Measurements from ENCODE around the gene MAN2A2. TPM values are rescaled to one million over a fixed set of nuclear protein-coding genes. Genes with fewer than 3 reads are reported as not detected.

MAN2A2 gene
- total and polyA plus RNA-seq, 9 of the 15 experiments (the other 6 are each of a cell fraction or from before 2014, with no cell fraction given) = 7.3 to 151 (median 43.4) TPM

DNA sequence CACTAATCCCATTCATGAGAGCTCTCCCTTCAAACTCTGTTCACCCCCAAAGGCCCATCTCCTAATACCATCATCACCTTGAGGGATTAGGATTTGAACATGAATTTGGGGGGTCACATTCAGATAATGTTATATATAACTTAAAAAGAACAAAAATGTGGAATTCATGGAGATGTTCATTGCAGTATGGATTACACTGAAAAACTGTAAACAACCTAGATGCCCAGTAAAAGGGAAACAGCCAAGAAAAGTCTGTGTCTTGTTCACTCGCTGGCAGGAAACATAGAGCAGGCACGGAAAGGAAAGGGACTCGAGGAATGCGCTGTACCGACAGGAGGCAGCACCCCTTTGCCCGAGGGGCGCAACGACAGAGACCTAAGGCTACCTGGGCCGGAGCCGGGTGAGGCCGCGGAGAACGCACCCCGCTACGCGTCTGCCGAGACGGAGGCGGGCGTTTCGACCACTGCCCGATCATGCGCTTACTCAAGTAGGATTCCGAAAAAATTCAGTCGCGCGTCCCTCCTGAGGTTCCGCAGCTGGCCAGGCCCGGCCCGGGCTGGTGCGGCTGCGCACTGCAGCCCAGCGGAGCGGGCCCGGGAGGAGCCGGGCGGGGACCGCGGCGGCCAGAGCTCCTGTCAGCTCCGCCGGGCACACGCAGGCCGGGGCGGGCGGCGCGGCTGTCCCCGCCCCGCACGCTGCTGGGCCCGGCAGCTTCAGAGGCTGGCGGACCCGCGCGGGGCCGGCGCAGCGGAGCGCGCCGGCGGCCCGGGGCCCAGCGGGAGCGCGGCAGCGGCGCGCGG is 862 bp upstream of the MAN2A2 start (continued):
- TF ChIP-seq ETV5 (CRISPR knock-in tag; IDR thresholded peaks at IDR 0.05; ENCODE audit: low read depth) = 0 out of 2 replicates have a peak, but pooled peaks have one; percentile 26
- TF ChIP-seq POLR2A (conservative IDR thresholded peaks at IDR 0.05) = peak; percentile 73
- no peak for TF ChIP-seq ERF (CRISPR knock-in tag; IDR thresholded peaks at IDR 0.05)
- TF ChIP-seq BRD9 (IDR thresholded peaks at IDR 0.05; ENCODE audit: low read depth, partially characterized antibody) = peak; percentile 81
- TF ChIP-seq NR3C1 (CRISPR knock-in tag; IDR thresholded peaks at IDR 0.05) = no peak
- TF ChIP-seq CHD1 (IDR thresholded peaks at IDR 0.05; ENCODE audit: low read length) = peak; percentile 88
- no peak; the same call in 1 of the 2 replicates for TF ChIP-seq SMAD4 (CRISPR knock-in tag; conservative IDR thresholded peaks at IDR 0.05)
- TF ChIP-seq ESRRA (IDR thresholded peaks at IDR 0.05; ENCODE audit: borderline replicate concordance, low read depth) = no peak; the same call in 1 of the 2 replicates
- peak; percentile 68 for TF ChIP-seq L3MBTL2 (IDR thresholded peaks at IDR 0.05)
- TF ChIP-seq ZNF75A (CRISPR knock-in tag; IDR thresholded peaks at IDR 0.05) = no peak
- TF ChIP-seq SAFB (IDR thresholded peaks at IDR 0.05; ENCODE audit: borderline replicate concordance, low read depth, low read length) = no peak
- no peak for TF ChIP-seq ZNF561 (CRISPR knock-in tag; conservative IDR thresholded peaks at IDR 0.05)
- no peak for TF ChIP-seq ZNF830 (CRISPR knock-in tag; IDR thresholded peaks at IDR 0.05)
- TF ChIP-seq ZNF584 (CRISPR knock-in tag; IDR thresholded peaks at IDR 0.05; ENCODE audit: low read depth) = no peak
- no peak for TF ChIP-seq ETV6 (IDR thresholded peaks at IDR 0.05; ENCODE audit: borderline replicate concordance in 1 of 2, low read depth in 2 of 2, low read length in 1 of 2)
- peak; percentile 79; the same call in 1 of the 2 replicates for TF ChIP-seq ETV6 (CRISPR knock-in tag; IDR thresholded peaks at IDR 0.05; ENCODE audit: borderline replicate concordance)
- TF ChIP-seq EWSR1 (IDR thresholded peaks at IDR 0.05; ENCODE audit: borderline replicate concordance, low read depth, partially characterized antibody) = no peak
- no peak for TF ChIP-seq FOS (IDR thresholded peaks at IDR 0.05; ENCODE audit: extremely low read depth, insufficient read length)
- no peak for TF ChIP-seq NELFE (IDR thresholded peaks at IDR 0.05; ENCODE audit: insufficient read depth, insufficient read length)
- no peak for TF ChIP-seq TCFL5 (CRISPR knock-in tag; conservative IDR thresholded peaks at IDR 0.05)
- no peak for TF ChIP-seq RNF2 (IDR thresholded peaks at IDR 0.05)
- TF ChIP-seq PTBP1 (IDR thresholded peaks at IDR 0.05; ENCODE audit: low read depth, low read length) = no peak
- TF ChIP-seq, protein P1, sequence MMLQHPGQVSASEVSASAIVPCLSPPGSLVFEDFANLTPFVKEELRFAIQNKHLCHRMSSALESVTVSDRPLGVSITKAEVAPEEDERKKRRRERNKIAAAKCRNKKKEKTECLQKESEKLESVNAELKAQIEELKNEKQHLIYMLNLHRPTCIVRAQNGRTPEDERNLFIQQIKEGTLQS (IDR thresholded peaks at IDR 0.05) = no peak; the same call in 1 of the 2 replicates
- TF ChIP-seq, protein P1 (CRISPR knock-in tag; conservative IDR thresholded peaks at IDR 0.05) = no peak
- TF ChIP-seq, protein P2, sequence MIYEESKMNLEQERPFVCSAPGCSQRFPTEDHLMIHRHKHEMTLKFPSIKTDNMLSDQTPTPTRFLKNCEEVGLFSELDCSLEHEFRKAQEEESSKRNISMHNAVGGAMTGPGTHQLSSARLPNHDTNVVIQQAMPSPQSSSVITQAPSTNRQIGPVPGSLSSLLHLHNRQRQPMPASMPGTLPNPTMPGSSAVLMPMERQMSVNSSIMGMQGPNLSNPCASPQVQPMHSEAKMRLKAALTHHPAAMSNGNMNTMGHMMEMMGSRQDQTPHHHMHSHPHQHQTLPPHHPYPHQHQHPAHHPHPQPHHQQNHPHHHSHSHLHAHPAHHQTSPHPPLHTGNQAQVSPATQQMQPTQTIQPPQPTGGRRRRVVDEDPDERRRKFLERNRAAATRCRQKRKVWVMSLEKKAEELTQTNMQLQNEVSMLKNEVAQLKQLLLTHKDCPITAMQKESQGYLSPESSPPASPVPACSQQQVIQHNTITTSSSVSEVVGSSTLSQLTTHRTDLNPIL (CRISPR knock-in tag; IDR thresholded peaks at IDR 0.05) = 0 out of 2 replicates have a peak, but pooled peaks have one; percentile 11
- TF ChIP-seq U2AF1 (optimal IDR thresholded peaks at IDR 0.05; ENCODE audit: low read depth, low read length) = no peak
- TF ChIP-seq CTBP1 (IDR thresholded peaks at IDR 0.05; ENCODE audit: borderline replicate concordance) = peak; percentile 45
- TF ChIP-seq DACH1 (IDR thresholded peaks at IDR 0.05; ENCODE audit: partially characterized antibody) = no peak
- TF ChIP-seq KDM1A (IDR thresholded peaks at IDR 0.05) = no peak; a peak in 1 of 4 replicates
